ENCODE data around the gene LIMS1. TPM values are rescaled to one million over a fixed set of nuclear protein-coding genes. Genes with fewer than 3 reads are reported as not detected.
"Not testable (repeated sequence)": the region's sequence is repeated elsewhere in the genome, so short reads cannot be mapped to it uniquely, and the experiment has no call there.

The LIMS1 gene
- polyA plus RNA-seq, 1 donor (not counting 4 experiments of a cell fraction or from before 2014, with no cell fraction given) = 62.5 TPM

DNA sequence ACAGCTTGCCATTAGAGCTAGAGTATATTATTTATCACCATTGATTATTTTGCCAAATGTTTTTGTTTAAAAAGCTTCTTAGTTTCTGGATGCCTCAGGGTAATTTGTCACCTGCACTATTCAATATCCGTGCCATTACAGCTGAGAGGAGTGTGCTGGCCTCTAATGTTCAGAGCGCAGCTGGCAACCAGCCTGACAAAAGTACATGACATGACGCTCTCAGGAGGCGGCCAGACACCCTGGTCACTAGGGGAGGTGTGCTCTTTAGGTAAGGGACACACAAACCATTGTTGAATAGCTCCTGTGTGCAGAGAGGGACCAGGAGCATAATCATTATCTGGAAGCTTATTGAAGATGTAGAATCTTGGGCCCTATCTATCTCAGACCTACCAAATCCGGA is 20.3 kb downstream of the LIMS1 start:
- no peaks in the 10 kb centered on the region for H3K36me3 ChIP-seq (ENCODE audit: control insufficient read depth in 2 of 2, extremely low read depth in 1 of 2, insufficient read depth in 2 of 2, low read length in 2 of 2)
- no peak overlapping the region for H3K4me3 ChIP-seq (ENCODE audit: control insufficient read depth in 2 of 3, extremely low read depth in 1 of 3, insufficient read depth in 2 of 3, low read depth in 1 of 3, low read length in 3 of 3)
- no peak for DNase-seq (ENCODE audit: low read depth, low spot score)
- H3K27ac ChIP-seq (ENCODE audit: control insufficient read depth, insufficient read depth, low read length) = no peak overlapping the region
- peaks cover 3% of the 10 kb centered on the region for H3K4me1 ChIP-seq (ENCODE audit: control insufficient read depth, extremely low read depth, insufficient read depth, low read length)
- peaks cover 73% of the 10 kb centered on the region for H3K79me2 ChIP-seq (ENCODE audit: control insufficient read depth, insufficient read depth, low read length)
- H3K9ac ChIP-seq (ENCODE audit: control insufficient read depth, extremely low read depth, insufficient read depth, low read length) = no peak overlapping the region
- H3K27me3 ChIP-seq (ENCODE audit: control insufficient read depth, extremely low read depth, insufficient read depth, low read length) = no peaks in the 10 kb centered on the region
- H3K9me3 ChIP-seq (ENCODE audit: control insufficient read depth, low read depth, low read length) = no peaks in the 10 kb centered on the region
- dilution Hi-C loops (cut with MboI; ENCODE audit: extremely low pct_ligation_motif_present, low sequenced_read_pairs) = no loop called here
- no peaks in the 10 kb centered on the region for H4K20me1 ChIP-seq (ENCODE audit: control insufficient read depth, extremely low read depth, insufficient read depth, low read length)
- no peak overlapping the region for H2AFZ ChIP-seq (ENCODE audit: control insufficient read depth, low read length)
- no peaks in the 10 kb centered on the region for H3K9me1 ChIP-seq (ENCODE audit: control insufficient read depth, extremely low read depth, insufficient read depth, low read length)
- FAIRE-seq = no peak
- no peak for TF ChIP-seq CTCF (optimal IDR thresholded peaks at IDR 0.05 in 1 of 3, IDR thresholded peaks at IDR 0.05 in 1 of 3, conservative IDR thresholded peaks at IDR 0.05 in 1 of 3; ENCODE audit: extremely low read depth in 1 of 3, insufficient read depth in 2 of 3, low read length in 3 of 3)
- H3K4me2 ChIP-seq (ENCODE audit: control insufficient read depth, extremely low read depth, insufficient read depth, low read depth, low read length) = no peak overlapping the region

DNA sequence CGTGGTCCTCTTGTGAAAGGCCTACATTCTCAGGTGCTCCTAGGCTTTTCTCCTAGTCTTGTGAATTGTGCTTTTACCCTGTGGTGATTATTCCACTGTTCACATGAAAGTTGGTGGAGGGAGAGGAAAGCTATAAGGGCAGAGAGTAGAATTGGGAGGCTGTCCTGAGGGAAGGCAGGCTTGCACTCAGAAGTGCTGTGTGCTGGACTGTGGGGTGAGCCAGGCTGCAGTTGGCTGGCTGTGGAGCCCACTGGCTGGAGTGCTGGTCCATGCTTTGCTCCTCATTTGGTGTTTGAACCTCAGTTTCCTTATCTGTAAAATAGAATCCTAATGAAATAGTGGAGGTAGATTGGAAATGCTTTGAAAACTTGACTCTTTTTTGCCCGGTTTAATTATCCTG is 21.3 kb downstream of the LIMS1 start:
- no peaks in the 10 kb centered on the region for H4K20me1 ChIP-seq (ENCODE audit: control insufficient read depth, extremely low read depth, insufficient read depth, low read length)
- no peak overlapping the region for H3K4me3 ChIP-seq (ENCODE audit: control insufficient read depth in 2 of 3, extremely low read depth in 1 of 3, insufficient read depth in 2 of 3, low read depth in 1 of 3, low read length in 3 of 3)
- no peaks in the 10 kb centered on the region for H3K27me3 ChIP-seq (ENCODE audit: control insufficient read depth, extremely low read depth, insufficient read depth, low read length)
- DNase-seq (ENCODE audit: low read depth, low spot score) (no peak), FAIRE-seq (no peak)
- dilution Hi-C loops (cut with MboI; ENCODE audit: extremely low pct_ligation_motif_present, low sequenced_read_pairs) = no loop called here
- peaks cover 76% of the 10 kb centered on the region for H3K79me2 ChIP-seq (ENCODE audit: control insufficient read depth, insufficient read depth, low read length)
- H3K9me1 ChIP-seq (ENCODE audit: control insufficient read depth, extremely low read depth, insufficient read depth, low read length) = no peaks in the 10 kb centered on the region
- H3K4me2 ChIP-seq (ENCODE audit: control insufficient read depth, extremely low read depth, insufficient read depth, low read depth, low read length) = no peak overlapping the region
- H2AFZ ChIP-seq (ENCODE audit: control insufficient read depth, low read length) = no peak overlapping the region
- no peak overlapping the region for H3K27ac ChIP-seq (ENCODE audit: control insufficient read depth, insufficient read depth, low read length)
- H3K4me1 ChIP-seq (ENCODE audit: control insufficient read depth, extremely low read depth, insufficient read depth, low read length) = peaks cover 3% of the 10 kb centered on the region
- no peak overlapping the region for H3K9ac ChIP-seq (ENCODE audit: control insufficient read depth, extremely low read depth, insufficient read depth, low read length)
- no peak for TF ChIP-seq CTCF (optimal IDR thresholded peaks at IDR 0.05 in 1 of 3, IDR thresholded peaks at IDR 0.05 in 1 of 3, conservative IDR thresholded peaks at IDR 0.05 in 1 of 3; ENCODE audit: extremely low read depth in 1 of 3, insufficient read depth in 2 of 3, low read length in 3 of 3)
- TF ChIP-seq EZH2 (IDR thresholded peaks at IDR 0.05; ENCODE audit: low read length) = no peak
- no peaks in the 10 kb centered on the region for H3K9me3 ChIP-seq (ENCODE audit: control insufficient read depth, low read depth, low read length)
- peaks cover 3 to 4% of the 10 kb centered on the region in 2 experiments for H3K36me3 ChIP-seq (ENCODE audit: control insufficient read depth in 2 of 2, extremely low read depth in 1 of 2, insufficient read depth in 2 of 2, low read length in 2 of 2)

GRCh38 chr2:108556581-108556980 is 22.3 kb downstream of the LIMS1 start:
- DNase-seq (ENCODE audit: low read depth, low spot score); FAIRE-seq; H4K20me1 ChIP-seq (ENCODE audit: control insufficient read depth, extremely low read depth, insufficient read depth, low read length); dilution Hi-C loops (cut with MboI; ENCODE audit: extremely low pct_ligation_motif_present, low sequenced_read_pairs); H2AFZ ChIP-seq (ENCODE audit: control insufficient read depth, low read length); H3K4me2 ChIP-seq (ENCODE audit: control insufficient read depth, extremely low read depth, insufficient read depth, low read depth, low read length); H3K9me1 ChIP-seq (ENCODE audit: control insufficient read depth, extremely low read depth, insufficient read depth, low read length); H3K36me3 ChIP-seq (ENCODE audit: control insufficient read depth in 2 of 2, extremely low read depth in 1 of 2, insufficient read depth in 2 of 2, low read length in 2 of 2); H3K27ac ChIP-seq (ENCODE audit: control insufficient read depth, insufficient read depth, low read length); H3K4me1 ChIP-seq (ENCODE audit: control insufficient read depth, extremely low read depth, insufficient read depth, low read length); H3K9ac ChIP-seq (ENCODE audit: control insufficient read depth, extremely low read depth, insufficient read depth, low read length); H3K27me3 ChIP-seq (ENCODE audit: control insufficient read depth, extremely low read depth, insufficient read depth, low read length); H3K4me3 ChIP-seq (ENCODE audit: control insufficient read depth in 2 of 3, extremely low read depth in 1 of 3, insufficient read depth in 2 of 3, low read depth in 1 of 3, low read length in 3 of 3); H3K9me3 ChIP-seq (ENCODE audit: control insufficient read depth, low read depth, low read length): not testable (repeated sequence)
- H3K79me2 ChIP-seq (ENCODE audit: control insufficient read depth, insufficient read depth, low read length) = peaks cover 80% of the 10 kb centered on the region
